NCI-H2171 treated with DMSO at 0.1 percent for 48 hours (cell line): ENCODE measurements around the gene PAPOLB.

Experiments
- DNase-seq: peaks from one replicate; lab custom pipeline; 2025; lab: John Stamatoyannopoulos, UW

PAPOLB gene

DNA sequence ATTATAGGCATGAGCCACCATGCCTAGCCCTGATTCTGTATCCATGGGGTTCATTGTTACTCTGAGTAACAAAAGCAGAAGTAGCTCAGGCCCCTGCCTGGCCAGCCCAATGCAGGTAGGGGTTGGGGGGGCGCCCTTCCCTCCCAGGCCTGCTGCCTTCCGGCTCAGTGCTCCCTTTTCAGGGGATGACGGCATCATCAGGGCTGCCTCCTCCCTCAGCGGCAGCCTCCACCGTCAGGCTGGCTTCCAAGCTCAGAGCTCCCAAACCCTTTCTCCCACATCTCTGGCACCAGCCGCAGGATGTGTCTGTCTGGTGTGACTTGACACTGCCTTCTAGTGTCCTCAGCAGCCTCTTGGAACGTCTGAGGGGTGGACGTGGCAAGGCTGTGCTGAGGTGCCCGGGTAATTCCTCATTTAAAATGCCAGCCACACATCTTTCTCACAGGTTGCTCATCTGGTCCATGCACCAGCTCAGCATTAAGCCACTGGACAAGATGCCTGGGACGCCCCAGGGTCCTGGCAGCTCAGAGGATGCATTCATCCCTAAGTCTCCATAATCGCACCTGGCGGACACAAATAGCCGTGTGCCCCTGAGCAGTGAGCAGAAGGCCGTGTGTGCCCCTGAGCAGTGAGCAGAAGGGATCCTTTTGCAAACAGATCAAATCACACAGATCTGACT is 38.2 kb downstream of the PAPOLB start:
- DNase-seq, result no peak

DNA sequence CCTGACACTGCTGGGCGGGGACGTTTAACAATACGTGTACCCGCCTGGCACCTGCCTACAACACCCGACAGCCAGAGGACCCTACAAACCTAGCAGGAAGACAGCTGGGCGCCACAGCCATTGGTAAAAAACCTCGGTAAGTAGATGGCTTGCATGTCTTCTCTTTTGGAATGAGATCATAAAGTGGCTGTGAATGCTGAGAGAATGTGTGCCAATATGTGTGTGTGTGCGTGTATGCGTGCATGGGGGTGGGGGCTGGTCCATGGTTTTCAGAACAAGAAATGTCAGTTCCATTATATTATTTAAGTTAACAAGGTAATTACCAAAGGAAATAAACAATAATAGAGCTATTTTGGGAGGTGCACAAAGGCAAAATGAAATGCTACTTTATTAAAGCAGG is 39.2 kb downstream of the PAPOLB start:
- DNase-seq, result no peak

DNA sequence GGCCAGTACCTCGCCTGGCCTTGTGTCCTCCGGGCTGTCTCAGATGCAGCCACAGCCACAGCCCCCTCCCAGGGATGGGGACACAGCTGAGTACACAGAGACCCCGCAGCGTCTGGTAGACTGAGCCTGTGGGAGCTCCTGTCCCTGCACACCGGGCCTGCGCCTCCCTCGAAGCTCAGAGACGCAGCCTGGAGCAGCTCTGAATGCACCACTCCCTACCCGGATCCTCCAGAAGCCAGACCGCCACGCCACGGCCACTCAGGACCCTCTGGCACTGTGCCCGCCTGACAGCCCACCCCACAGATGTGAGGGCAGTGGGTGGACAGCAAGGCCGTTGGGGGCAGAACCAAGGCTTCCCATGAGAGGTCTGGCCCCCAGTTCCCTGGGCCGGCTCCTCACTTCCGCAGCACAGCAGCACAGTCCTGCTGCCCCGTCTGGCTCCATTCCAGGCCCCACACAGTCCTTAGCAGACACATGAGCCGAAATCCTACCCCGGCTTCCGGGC is 40.8 kb downstream of the PAPOLB start:
- DNase-seq, result no peak

DNA sequence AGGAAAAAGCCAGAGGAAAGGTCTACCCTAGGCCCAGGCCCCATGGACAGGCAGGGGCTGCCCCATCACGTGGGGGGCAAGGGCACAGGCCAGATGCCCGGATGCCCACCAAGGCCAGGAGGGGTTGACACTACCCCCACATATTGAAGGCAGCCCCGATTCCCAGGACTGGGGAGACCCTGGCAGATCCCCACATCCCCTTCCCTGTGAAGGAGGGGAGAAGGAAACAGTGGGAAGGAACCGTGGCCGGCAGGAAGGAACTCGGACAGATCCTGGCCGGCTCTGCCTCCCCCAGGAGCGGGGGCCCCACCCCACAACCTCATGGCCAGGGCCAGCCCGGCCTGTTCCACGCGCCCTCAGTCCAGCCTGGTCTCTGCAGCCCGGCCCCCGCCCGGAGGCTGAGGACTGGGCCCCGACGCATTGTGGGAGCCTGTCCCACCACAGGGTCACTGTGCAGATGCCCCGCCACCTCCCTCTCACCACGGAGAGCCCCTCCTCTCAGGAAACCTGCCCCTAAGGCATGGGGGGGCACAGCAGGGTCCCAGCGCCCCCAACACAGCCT is 41.3 kb downstream of the PAPOLB start:
- DNase-seq, result no peak

DNA sequence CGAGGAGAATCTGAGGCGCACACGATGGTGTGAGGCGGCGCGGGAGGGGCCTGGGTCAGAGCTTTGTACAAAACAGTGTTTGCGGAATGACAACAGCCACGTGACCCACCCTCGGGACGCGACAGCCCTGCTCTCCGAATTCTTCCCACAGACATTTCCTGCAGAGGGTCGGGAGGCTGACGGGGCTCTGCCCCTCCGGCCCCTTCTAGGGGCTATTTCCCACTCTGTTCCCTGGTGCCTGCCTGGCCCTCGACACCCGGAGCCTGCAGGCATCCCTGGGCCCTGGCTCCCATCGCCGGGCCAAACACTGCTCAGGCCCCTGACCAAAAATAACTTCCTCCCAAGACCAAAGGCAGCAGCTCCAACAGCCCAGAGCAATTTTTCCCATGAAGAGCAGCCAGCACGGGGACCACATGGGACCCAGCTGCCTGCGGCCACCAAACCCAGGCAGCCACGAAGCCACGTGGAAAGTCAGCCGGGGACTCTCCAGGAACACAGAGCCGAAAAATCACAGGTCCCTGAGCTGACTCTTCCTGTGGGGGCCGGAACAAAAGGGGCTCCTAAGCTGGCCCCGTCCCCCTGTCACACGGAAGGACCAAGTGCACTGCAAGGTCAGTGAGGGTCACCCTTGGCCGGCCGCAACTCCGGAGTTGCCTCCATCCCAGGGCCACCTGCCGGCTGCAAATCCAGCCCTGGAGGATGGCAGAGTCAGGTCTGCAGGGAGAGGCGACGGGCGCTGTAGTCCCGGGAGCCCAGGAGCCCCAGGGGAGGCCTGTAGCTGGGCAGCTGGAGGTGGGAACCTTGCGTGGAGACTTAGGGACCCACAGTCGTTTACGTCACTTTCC is 42.0 kb downstream of the PAPOLB start:
- no peak for DNase-seq

DNA sequence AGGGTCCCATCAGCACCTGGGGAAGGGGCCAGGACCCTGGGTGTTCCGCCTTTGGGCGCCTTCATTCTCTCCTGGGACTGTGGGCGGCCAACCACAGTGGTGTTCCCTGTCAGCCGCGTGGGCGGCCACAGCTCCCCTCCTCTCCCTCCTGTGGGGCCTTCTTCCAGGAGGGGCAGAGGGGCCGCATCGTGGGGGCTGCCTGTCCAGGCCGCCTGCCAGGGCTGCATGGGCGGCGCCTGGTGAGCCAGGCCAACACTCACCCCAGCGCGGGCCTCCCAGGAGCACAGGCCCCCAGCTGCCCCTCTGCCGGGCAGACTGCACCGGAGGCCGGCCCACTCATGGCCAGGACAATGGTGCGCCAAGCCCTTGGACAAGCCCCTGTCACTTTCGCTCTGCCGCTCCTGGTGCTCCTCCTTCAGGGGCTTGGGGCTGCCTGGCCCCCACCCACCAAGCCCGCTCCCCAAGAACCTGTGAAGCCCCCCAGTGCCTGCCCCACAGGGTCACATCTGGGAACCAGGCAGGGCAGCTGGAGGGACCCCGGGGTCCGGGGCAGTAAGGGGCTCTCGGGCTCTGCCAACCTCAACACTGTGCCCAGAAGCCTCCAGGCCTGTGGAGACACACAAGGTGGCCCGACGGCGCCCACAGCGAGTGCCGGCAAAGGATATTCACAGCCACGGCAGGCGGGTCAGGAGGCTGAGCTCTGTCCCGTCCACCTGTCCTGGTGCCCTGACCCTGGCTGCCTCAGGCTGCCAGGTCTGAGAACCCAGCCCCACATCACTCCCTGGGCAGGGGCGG is 43.6 kb downstream of the PAPOLB start:
- DNase-seq, result no peak

DNA sequence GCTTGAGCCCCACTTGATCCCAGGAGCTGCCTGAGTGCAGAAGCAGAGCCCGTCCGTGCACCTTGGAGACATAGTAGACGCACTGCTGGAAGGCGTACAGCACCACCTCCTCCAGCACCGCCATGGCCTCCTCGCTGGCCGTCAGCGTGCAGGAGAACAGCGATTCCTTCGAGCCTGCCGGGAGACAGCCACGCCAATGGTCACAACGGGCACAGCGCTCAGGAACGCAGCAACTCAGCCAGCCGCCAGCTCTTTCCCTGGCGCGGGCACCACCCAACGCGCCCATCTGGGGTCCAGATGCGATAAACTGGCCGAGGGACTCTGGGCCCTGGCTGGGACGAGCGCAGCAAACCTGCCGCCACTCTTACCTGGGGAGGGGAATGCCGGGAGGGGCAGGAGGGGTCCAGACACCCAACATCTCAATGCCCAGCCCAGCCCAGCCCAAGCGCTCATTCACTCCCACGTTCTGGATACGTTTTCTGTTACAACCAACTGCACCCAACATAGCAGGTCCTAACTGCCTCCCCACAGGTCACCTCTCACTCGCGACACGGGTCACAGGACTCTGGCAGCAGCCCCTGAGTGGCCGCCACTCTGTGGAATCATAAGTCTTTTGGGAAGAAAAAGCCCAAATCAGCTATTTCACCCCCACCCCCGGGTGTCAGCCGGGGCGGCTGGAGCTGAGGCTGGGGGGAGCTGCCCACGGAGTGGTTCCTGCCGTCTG is 44.5 kb downstream of the PAPOLB start:
- DNase-seq, result no peak

DNA sequence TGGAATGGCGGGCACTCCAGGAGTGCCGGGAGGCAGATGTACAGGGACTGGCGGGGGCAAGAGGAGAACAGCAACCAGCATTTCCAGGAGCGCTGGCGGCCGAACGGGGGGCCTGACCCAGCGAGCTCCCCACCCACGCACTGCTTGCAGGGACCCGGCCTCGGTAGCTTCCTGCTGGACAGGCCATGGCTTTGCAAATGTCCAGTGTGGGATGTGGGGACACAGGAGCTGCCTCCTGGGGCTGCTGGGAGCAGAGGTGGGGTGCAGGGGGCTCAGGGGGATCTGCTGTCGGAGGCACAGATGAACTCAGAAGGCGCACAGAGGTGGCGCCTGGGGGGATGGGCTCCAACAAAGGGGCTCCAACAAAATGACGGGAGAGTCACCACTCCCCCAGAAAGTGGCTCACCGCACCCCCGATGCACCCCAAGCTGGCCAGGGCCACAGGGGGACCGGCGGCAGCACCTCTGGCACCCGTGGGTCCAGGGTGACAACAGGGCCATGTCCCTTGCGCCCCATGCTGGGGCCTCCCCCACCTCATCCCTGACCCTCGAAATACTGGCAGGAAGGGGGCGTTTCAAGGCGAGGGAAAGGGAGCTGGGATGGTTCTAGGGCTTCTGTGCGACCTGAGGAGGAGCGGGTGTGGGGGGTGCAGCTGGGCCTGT is 45.3 kb downstream of the PAPOLB start:
- no peak for DNase-seq

DNA sequence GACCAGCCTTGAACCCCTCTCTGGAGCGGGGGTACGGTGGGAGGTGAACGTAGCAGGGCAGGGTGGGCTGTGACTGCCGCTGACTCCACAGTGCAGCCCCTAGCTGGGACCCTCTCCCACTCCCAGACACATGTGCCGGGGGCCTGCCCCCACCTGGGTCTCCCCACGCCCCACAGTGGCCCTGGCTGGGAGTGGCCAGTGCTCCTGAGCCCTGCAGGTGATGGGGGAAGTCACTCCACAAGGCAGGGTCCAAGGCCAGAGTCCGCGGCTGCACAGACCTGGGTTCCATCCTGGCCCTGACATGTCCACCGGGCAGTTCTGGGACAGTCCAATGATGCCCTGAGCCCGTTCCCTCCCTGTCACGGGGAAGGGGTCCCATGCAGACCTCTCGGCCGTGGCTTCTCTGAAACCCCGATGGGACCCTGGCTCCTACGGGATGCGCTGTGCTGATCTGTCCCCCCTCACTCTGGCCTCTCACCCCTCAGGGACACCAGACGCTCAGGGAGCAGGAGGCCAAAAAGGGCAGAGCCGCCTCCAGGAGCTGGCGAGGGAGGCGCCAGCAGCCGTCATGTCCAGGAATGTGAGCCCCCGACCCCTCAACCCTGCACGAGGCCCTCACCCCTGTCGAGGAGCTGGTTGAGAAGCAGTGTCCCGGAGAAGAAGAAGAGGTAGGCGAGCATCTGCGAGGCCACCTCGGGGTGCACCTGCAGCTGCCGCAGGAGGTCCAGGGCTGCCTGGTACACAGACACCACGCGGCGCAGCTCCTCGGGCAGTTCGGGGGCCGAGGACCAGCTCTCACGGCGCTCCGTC is 46.0 kb downstream of the PAPOLB start:
- no peak for DNase-seq

DNA sequence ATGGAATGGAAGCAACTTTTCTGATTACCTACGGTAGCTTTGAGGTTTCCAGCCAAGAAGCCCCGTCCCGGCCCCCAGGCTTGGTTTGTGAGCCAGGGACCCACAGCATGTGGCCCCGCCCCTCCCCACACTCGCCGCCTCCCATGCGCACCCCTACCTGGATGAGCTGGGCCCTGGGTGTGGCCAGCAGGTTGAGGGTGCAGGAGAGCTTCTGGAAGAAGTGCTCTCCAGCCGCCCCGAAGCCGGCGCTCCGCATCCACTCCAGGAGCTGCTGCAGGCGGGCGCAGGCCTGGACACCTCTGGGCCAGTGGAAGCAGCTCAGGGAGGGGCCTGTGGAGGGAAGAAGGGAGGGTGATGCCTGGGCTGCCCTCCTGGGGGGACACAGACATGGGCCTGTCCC is 46.7 kb downstream of the PAPOLB start:
- DNase-seq, result no peak

DNA sequence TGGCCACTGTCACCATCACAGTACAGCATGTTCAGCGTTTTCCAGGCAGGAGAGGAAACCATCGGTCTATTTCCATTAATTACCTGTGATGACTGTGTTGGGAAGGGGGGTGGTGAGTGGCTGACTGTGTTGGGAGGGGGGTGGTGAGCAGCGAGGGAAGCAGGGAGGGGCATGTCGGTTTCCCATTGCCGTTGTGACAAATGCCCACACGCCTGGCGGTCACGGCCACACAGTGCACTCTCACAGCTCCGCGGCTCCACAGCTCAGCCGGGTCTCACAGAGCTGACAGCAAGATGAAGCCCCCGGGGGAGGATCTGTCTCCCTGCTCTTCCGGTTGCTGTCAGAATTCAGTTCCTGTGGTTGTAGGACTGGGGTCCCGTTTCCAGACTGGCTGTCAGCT is 47.4 kb downstream of the PAPOLB start:
- no peak for DNase-seq

DNA sequence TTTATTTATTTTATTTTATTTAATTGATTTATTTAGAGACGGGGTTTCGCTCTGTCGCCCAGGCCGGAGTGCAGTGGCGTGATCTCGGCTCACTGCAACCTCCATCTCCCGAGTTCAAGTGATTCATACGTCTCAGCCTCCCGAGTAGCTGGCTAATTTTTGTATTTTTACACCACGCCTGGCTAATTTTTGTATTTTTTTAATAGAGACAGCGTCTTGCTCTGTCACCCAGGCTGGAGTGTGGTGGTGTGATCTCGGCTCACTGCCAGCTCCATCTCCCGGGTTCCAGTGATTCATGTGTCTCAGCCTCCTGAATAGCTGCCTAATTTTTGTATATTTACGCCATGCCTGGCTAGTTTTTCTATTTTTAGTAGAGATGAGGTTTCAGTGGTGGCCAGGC is 52.2 kb downstream of the PAPOLB start:
- DNase-seq, result no peak

DNA sequence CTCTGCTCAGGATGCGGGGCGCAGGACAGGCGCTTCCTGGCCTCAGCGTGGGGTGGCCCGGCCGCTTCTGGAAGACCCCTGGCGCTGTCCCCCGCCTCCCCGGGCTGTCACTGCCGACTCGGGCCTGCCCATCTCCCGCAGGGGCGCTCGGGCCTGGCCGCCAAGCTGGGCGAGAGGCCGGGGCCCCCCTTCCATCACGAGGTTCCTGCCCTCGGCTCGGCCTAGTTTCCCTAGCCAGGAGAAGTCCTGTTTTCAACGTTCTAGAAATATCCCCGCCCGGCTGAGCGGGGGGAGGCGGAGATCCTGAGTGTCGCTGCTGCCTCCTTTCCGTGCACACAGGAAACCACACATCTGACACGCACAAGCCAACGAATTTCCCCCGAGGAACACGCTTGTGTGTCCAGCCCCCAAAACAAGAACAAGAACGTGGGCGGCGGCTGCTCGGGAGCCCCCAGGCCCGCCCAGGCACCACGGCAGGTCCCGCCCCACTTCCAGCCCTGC is 52.7 kb downstream of the PAPOLB start:
- DNase-seq, result no peak

DNA sequence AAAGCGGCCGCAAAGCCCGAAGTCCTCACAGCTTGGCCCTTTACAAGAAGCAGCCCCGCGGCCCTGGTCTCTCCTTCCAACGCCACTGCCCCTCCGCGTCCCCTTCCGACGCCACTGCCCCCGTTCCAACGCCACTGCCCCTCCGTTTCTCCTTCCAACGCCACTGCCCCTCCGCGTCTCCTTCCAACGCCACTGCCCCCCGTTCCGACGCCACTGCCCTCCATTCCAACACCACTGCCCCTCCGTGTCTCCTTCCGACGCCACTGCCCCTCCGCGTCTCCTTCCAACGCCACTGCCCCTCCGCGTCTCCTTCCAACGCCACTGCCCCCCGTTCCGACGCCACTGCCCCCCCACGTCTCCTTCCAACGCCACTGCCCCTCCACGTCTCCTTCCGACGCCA is 53.3 kb downstream of the PAPOLB start:
- no peak for DNase-seq

DNA sequence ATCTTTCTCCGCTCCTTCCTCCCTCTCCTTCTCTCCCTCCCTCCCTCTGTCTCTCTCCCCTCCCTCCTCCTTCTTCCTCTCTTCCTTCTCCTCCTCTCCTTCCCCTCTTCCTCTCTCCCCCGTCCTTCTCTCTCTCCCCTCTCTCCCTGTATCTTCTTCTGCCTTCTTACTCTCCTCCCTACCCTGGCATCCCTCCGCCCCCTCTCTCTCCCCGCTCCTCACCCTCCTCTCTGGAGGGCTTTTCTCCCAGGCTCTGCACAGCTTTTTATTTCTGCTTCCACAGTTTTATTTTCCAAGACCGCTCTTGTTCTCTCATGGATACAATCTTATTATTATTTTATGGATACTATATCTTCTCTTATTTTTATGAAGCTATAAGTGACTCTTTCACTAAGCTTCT is 53.8 kb downstream of the PAPOLB start:
- no peak for DNase-seq
